ENCODE results near the gene PLLP.

The PLLP gene

GRCh38 chr16:57301126-57301817, 16.8 kb upstream of the PLLP start:
- 70 to 74% methylated on average over 12 to 16 of the region's 19 CpGs for WGBS, 2 experiments (ENCODE audit: insufficient coverage in 2 of 2)
- H3K4me1 ChIP-seq (ENCODE audit: control insufficient read depth, insufficient read depth, low read length, poor library complexity, severe bottlenecking): no peaks in the 10 kb centered on the region
- H3K27ac ChIP-seq (ENCODE audit: low read depth, low read length, severe bottlenecking): no peak overlapping the region
- no peaks in the 10 kb centered on the region for H3K9me3 ChIP-seq (ENCODE audit: control insufficient read depth, low read length)
- H3K4me3 ChIP-seq (ENCODE audit: extremely low read depth, insufficient read depth, low read length, poor library complexity, severe bottlenecking): no peak overlapping the region
- H3K36me3 ChIP-seq (ENCODE audit: control insufficient read depth, insufficient read depth, low read length): no peaks in the 10 kb centered on the region

GRCh38 chr16:57300387-57301125, 16.1 kb upstream of the PLLP start:
- Histone ChIP-seq H3K27ac (ENCODE audit: low read depth, low read length, severe bottlenecking) (peak overlapping the region; percentile 80), H3K4me3 (ENCODE audit: extremely low read depth, insufficient read depth, low read length, poor library complexity, severe bottlenecking) (peak overlapping the region; percentile 43), H3K36me3 (ENCODE audit: control insufficient read depth, insufficient read depth, low read length) (no peaks in the 10 kb centered on the region), H3K9me3 (ENCODE audit: control insufficient read depth, low read length) (no peaks in the 10 kb centered on the region), H3K4me1 (ENCODE audit: control insufficient read depth, insufficient read depth, low read length, poor library complexity, severe bottlenecking) (no peaks in the 10 kb centered on the region)
- 10 to 14% methylated on average over 31 to 32 of the region's 36 CpGs for WGBS, 2 experiments (ENCODE audit: insufficient coverage in 2 of 2)

GRCh38 chr16:57299719-57300386, 15.4 kb upstream of the PLLP start:
- Histone ChIP-seq H3K9me3 (ENCODE audit: control insufficient read depth, low read length) (no peaks in the 10 kb centered on the region), H3K36me3 (ENCODE audit: control insufficient read depth, insufficient read depth, low read length) (no peaks in the 10 kb centered on the region), H3K4me3 (ENCODE audit: extremely low read depth, insufficient read depth, low read length, poor library complexity, severe bottlenecking) (peak overlapping the region; percentile 43), H3K27ac (ENCODE audit: low read depth, low read length, severe bottlenecking) (peak overlapping the region; percentile 80), H3K4me1 (ENCODE audit: control insufficient read depth, insufficient read depth, low read length, poor library complexity, severe bottlenecking) (no peaks in the 10 kb centered on the region)
- WGBS, 2 experiments (ENCODE audit: insufficient coverage in 2 of 2): 0% methylated on average over 11 to 20 of the region's 35 CpGs

- no peaks in the 10 kb centered on the region for H3K9me3 ChIP-seq (ENCODE audit: control insufficient read depth, low read length)
- H3K4me1 ChIP-seq (ENCODE audit: control insufficient read depth, insufficient read depth, low read length, poor library complexity, severe bottlenecking): no peaks in the 10 kb centered on the region
- peak overlapping the region; percentile 80 for H3K27ac ChIP-seq (ENCODE audit: low read depth, low read length, severe bottlenecking)
- H3K36me3 ChIP-seq (ENCODE audit: control insufficient read depth, insufficient read depth, low read length): no peaks in the 10 kb centered on the region
- 30 to 58% methylated on average over 7 to 11 of the region's 14 CpGs for WGBS, 2 experiments (ENCODE audit: insufficient coverage in 2 of 2)
- peak overlapping the region; percentile 43 for H3K4me3 ChIP-seq (ENCODE audit: extremely low read depth, insufficient read depth, low read length, poor library complexity, severe bottlenecking)
Observed at GRCh38 chr16:57299009-57299718, 14.7 kb upstream of the PLLP start.

GRCh38 chr16:57297856-57298255, 13.4 kb upstream of the PLLP start:
- Histone ChIP-seq H3K36me3 (ENCODE audit: control insufficient read depth, insufficient read depth, low read length) (no peaks in the 10 kb centered on the region), H3K9me3 (ENCODE audit: control insufficient read depth, low read length) (no peaks in the 10 kb centered on the region), H3K27ac (ENCODE audit: low read depth, low read length, severe bottlenecking) (no peak overlapping the region), H3K4me1 (ENCODE audit: control insufficient read depth, insufficient read depth, low read length, poor library complexity, severe bottlenecking) (no peaks in the 10 kb centered on the region), H3K4me3 (ENCODE audit: extremely low read depth, insufficient read depth, low read length, poor library complexity, severe bottlenecking) (no peak overlapping the region)
- WGBS, 2 experiments (ENCODE audit: insufficient coverage in 2 of 2): 68 to 77% methylated on average over 9 of the region's 13 CpGs

- 84 to 90% methylated on average over 6 to 12 of the region's 14 CpGs for WGBS, 2 experiments (ENCODE audit: insufficient coverage in 2 of 2)
- Histone ChIP-seq H3K4me1 (ENCODE audit: control insufficient read depth, insufficient read depth, low read length, poor library complexity, severe bottlenecking) (peaks cover 8% of the 10 kb centered on the region), H3K36me3 (ENCODE audit: control insufficient read depth, insufficient read depth, low read length) (no peaks in the 10 kb centered on the region), H3K27ac (ENCODE audit: low read depth, low read length, severe bottlenecking) (no peak overlapping the region), H3K4me3 (ENCODE audit: extremely low read depth, insufficient read depth, low read length, poor library complexity, severe bottlenecking) (no peak overlapping the region), H3K9me3 (ENCODE audit: control insufficient read depth, low read length) (no peaks in the 10 kb centered on the region)
Observed at GRCh38 chr16:57289391-57290257, 5.2 kb upstream of the PLLP start.

- Histone ChIP-seq H3K4me1 (ENCODE audit: control insufficient read depth, insufficient read depth, low read length, poor library complexity, severe bottlenecking) (peaks cover 7% of the 10 kb centered on the region), H3K4me3 (ENCODE audit: extremely low read depth, insufficient read depth, low read length, poor library complexity, severe bottlenecking) (peak overlapping the region; percentile 46), H3K27ac (ENCODE audit: low read depth, low read length, severe bottlenecking) (no peak overlapping the region), H3K36me3 (ENCODE audit: control insufficient read depth, insufficient read depth, low read length) (no peaks in the 10 kb centered on the region), H3K9me3 (ENCODE audit: control insufficient read depth, low read length) (no peaks in the 10 kb centered on the region)
- WGBS, 2 experiments (ENCODE audit: insufficient coverage in 2 of 2): 80 to 86% methylated on average over 1 of the region's 5 CpGs
Observed at GRCh38 chr16:57285379-57285778, 907 bp upstream of the PLLP start.

- Histone ChIP-seq H3K27ac (ENCODE audit: low read depth, low read length, severe bottlenecking) (no peak overlapping the region), H3K4me3 (ENCODE audit: extremely low read depth, insufficient read depth, low read length, poor library complexity, severe bottlenecking) (peak overlapping the region; percentile 46), H3K4me1 (ENCODE audit: control insufficient read depth, insufficient read depth, low read length, poor library complexity, severe bottlenecking) (peaks cover 3% of the 10 kb centered on the region), H3K36me3 (ENCODE audit: control insufficient read depth, insufficient read depth, low read length) (no peaks in the 10 kb centered on the region), H3K9me3 (ENCODE audit: control insufficient read depth, low read length) (no peaks in the 10 kb centered on the region)
- WGBS, 2 experiments (ENCODE audit: insufficient coverage in 2 of 2): 0 to 4% methylated on average over 8 to 10 of the region's 22 CpGs
Observed at GRCh38 chr16:57284952-57285363, 486 bp upstream of the PLLP start.

GRCh38 chr16:57283959-57284208, 588 bp downstream of the PLLP start:
- H3K4me3 ChIP-seq (ENCODE audit: extremely low read depth, insufficient read depth, low read length, poor library complexity, severe bottlenecking): peak overlapping the region; percentile 46
- 36 to 41% methylated on average over 5 to 12 of the region's 14 CpGs for WGBS, 2 experiments (ENCODE audit: insufficient coverage in 2 of 2)
- H3K9me3 ChIP-seq (ENCODE audit: control insufficient read depth, low read length): no peaks in the 10 kb centered on the region
- H3K4me1 ChIP-seq (ENCODE audit: control insufficient read depth, insufficient read depth, low read length, poor library complexity, severe bottlenecking): no peaks in the 10 kb centered on the region
- no peaks in the 10 kb centered on the region for H3K36me3 ChIP-seq (ENCODE audit: control insufficient read depth, insufficient read depth, low read length)
- H3K27ac ChIP-seq (ENCODE audit: low read depth, low read length, severe bottlenecking): no peak overlapping the region

All from mesodermal cell (in vitro differentiated cells).